GM18499 (cell line): ENCODE data around the gene PDE10A.
A peak's percentile ranks its signal among the peaks of the same experiment; 100 is the strongest.
"Not testable (repeated sequence)": the region's sequence is repeated elsewhere in the genome, so short reads cannot be mapped to it uniquely, and the experiment has no call there.

Source experiments
- ATAC-seq: cut with Tn5 transposase; IDR thresholded peaks from one replicate; pipeline ENCODE4 v1.9.1; 2021; ENCODE audit warnings: moderate number of reproducible peaks; ENCODE audit not compliant: insufficient read depth, unreplicated experiment

Gene PDE10A

GRCh38 chr6:165566088-165566828 is 96.8 kb downstream of the PDE10A start:
- no peak for ATAC-seq

- ATAC-seq: no peak
Measured at GRCh38 chr6:165562421-165563090, 100.5 kb downstream of the PDE10A start.

- ATAC-seq: no peak
Measured at GRCh38 chr6:165559632-165560031, 103.4 kb downstream of the PDE10A start.

- not testable (repeated sequence) for ATAC-seq
Measured at GRCh38 chr6:165558097-165558496, 104.9 kb downstream of the PDE10A start.

GRCh38 chr6:165557674-165558073 is 105.4 kb downstream of the PDE10A start:
- ATAC-seq: no peak

GRCh38 chr6:165556116-165556843 is 106.8 kb downstream of the PDE10A start:
- ATAC-seq: no peak

GRCh38 chr6:165554644-165555043 is 108.4 kb downstream of the PDE10A start:
- ATAC-seq: not testable (repeated sequence)

- ATAC-seq: no peak
Measured at GRCh38 chr6:165552248-165552736, 110.7 kb downstream of the PDE10A start.

GRCh38 chr6:165551828-165552227 is 111.2 kb downstream of the PDE10A start:
- ATAC-seq: no peak

GRCh38 chr6:165548450-165548849 is 114.6 kb downstream of the PDE10A start:
- no peak for ATAC-seq

GRCh38 chr6:165545806-165546205 is 117.2 kb downstream of the PDE10A start:
- ATAC-seq: no peak

GRCh38 chr6:165543781-165544180 is 119.3 kb downstream of the PDE10A start:
- ATAC-seq: no peak

GRCh38 chr6:165536911-165537310 is 126.1 kb downstream of the PDE10A start:
- ATAC-seq: no peak

GRCh38 chr6:165519316-165519715 is 143.7 kb downstream of the PDE10A start:
- ATAC-seq: no peak

- ATAC-seq: no peak
Measured at GRCh38 chr6:165515963-165516624, 146.9 kb downstream of the PDE10A start.

- ATAC-seq: no peak
Measured at GRCh38 chr6:165514621-165515020, 148.4 kb downstream of the PDE10A start.

- ATAC-seq: peak; percentile 92
Measured at GRCh38 chr6:165511807-165512206, 151.2 kb downstream of the PDE10A start.

GRCh38 chr6:165508321-165508869 is 154.6 kb downstream of the PDE10A start:
- ATAC-seq: no peak

- no peak for ATAC-seq
Measured at GRCh38 chr6:165506657-165507056, 156.4 kb downstream of the PDE10A start.

- not testable (repeated sequence) for ATAC-seq
Measured at GRCh38 chr6:165500214-165500907, 162.7 kb downstream of the PDE10A start.
